Smooth muscle cell (in vitro differentiated cells): Measurements from ENCODE around the gene ATP6V1E1. TPM values are rescaled to one million over a fixed set of nuclear protein-coding genes. Genes with fewer than 3 reads are reported as not detected.

Source experiments
- DNase-seq: peaks from one replicate; lab custom pipeline; 2025; ENCODE audit not compliant: unreplicated experiment; lab: John Stamatoyannopoulos, UW
- H2AFZ ChIP-seq: fragments of 200-600 bp; sonication (generic); 2 replicates; pipeline ENCODE4 v1.6.0; 2016; ENCODE audit warnings: antibody characterized with exemption, low read depth, mild to moderate bottlenecking
- H3F3A ChIP-seq: fragments of 200-600 bp; sonication (generic); 2 replicates; pipeline ENCODE4 v1.6.0; 2017; ENCODE audit warnings: antibody characterized with exemption, low read depth
- H3K27ac ChIP-seq: fragments of 200-600 bp; sonication (generic); 2 replicates; pipeline ENCODE4 v1.5.1; 2016; ENCODE audit warnings: low read depth, mild to moderate bottlenecking
- H3K27me3 ChIP-seq: fragments of 200-600 bp; sonication (generic); 2 replicates; pipeline ENCODE4 v1.6.1; 2016; ENCODE audit warnings: low read depth, mild to moderate bottlenecking
- H3K36me3 ChIP-seq: fragments of 200-600 bp; sonication (generic); 2 replicates; pipeline ENCODE4 v1.5.1; 2016; ENCODE audit warnings: low read depth
- H3K4me1 ChIP-seq: fragments of 200-600 bp; sonication (generic); 2 replicates; pipeline ENCODE4 v1.5.1; 2016; ENCODE audit warnings: low read depth
- H3K4me2 ChIP-seq: fragments of 200-600 bp; sonication (generic); 2 replicates; pipeline ENCODE4 v1.6.0; 2016; ENCODE audit warnings: mild to moderate bottlenecking
- H3K4me3 ChIP-seq: fragments of 200-600 bp; sonication (generic); 2 replicates; pipeline ENCODE4 v1.5.1; 2016; ENCODE audit warnings: mild to moderate bottlenecking
- H3K79me2 ChIP-seq: fragments of 200-600 bp; sonication (generic); 2 replicates; pipeline ENCODE4 v1.6.0; 2016; ENCODE audit warnings: low read depth, mild to moderate bottlenecking
- H3K9ac ChIP-seq: fragments of 200-600 bp; sonication (generic); 2 replicates; pipeline ENCODE4 v1.6.0; 2016; ENCODE audit warnings: low read depth
- H3K9me3 ChIP-seq: fragments of 200-600 bp; sonication (generic); replicated peaks from 2 replicates; pipeline ENCODE4 v1.5.1; 2016; ENCODE audit warnings: low read depth
- H4K20me1 ChIP-seq: fragments of 200-600 bp; sonication (generic); 2 replicates; pipeline ENCODE4 v1.6.0; 2016; ENCODE audit warnings: low read depth
- WGBS: methylation state at CpG from one replicate; pipeline ENCODE4 v1.1.7; 2016; ENCODE audit warnings: low lambda C conversion rate; 5-methylcytosine and 5-hydroxymethylcytosine counted together
- polyA plus RNA-seq: library from polyadenylated mRNA; unstranded; fragments of >200 nt; fragmentation: Nextera tagmentation; extraction: Ambion mirVana; gene quantifications from 2 replicates; pipeline ENCODE4 v1.2.1, GENCODE V29; 2016
- total RNA-seq: library from RNA; depleted of rRNA; stranded (reverse); fragments of >200 nt; gene quantifications from 2 replicates; pipeline ENCODE4 v1.2.3, GENCODE V29; 2014
- TF ChIP-seq, protein P1 (sequence below): fragments of 200-600 bp; sonication (generic); IDR thresholded peaks from 2 replicates; pipeline ENCODE4 v1.5.1; 2017; ENCODE audit warnings: borderline replicate concordance, mild to moderate bottlenecking, antibody characterized with exemption; ENCODE audit not compliant: insufficient read depth, poor library complexity, severe bottlenecking

ATP6V1E1 gene
- total and polyA plus RNA-seq, 2 experiments from 2014 or later = 85.7 to 117 TPM

DNA sequence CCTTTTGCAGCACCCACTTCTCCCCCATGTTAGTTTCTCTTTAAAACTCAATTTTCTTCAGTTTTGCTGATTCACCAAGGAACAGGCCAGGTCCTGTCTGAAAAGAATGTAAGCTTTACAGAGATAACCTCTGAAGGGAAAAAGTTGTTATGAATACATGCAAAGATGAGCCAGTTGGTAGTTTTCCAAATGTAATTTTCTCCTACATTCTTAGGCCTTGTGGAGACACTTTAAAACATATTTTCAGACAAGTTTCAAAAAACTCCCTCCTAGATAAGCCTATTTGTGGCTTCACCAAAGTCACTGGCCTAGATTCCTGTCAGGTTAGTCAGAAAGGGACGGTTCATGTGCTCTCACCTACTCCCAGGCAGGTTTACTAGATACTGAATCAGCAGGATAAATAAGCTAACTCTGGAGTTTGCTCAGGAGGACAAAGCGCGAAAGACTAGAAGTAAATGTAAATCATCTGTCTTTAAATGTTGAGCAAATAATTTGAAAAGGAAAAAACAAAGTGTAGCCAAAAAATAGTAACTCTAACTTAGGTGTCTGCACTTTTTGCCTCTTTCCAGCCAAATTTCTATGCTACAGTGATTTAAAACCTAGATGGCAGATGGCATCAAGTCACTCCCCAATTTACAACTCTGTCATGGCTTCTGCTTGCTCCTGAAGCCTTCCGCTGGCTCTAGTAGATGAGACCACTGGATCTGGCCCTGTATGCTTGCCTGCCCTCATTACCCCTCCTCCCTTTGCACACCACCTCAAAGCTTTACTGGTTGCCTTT, 4.9 kb upstream of the ATP6V1E1 start:
- Histone ChIP-seq H3K27ac (peak overlapping the region; percentile 89), H3K79me2 (peaks cover 1% of the 10 kb centered on the region), H3K9ac (peak overlapping the region; percentile 45), H3F3A (no peaks in the 10 kb centered on the region), H3K36me3 (no peaks in the 10 kb centered on the region), H3K4me3 (no peak overlapping the region), H3K4me2 (peak overlapping the region; percentile 34), H4K20me1 (no peaks in the 10 kb centered on the region), H2AFZ (no peak overlapping the region), H3K27me3 (no peaks in the 10 kb centered on the region), H3K9me3 (no peaks in the 10 kb centered on the region), H3K4me1 (peaks cover 11% of the 10 kb centered on the region)
- WGBS = 38% methylated on average over 4 of the region's 4 CpGs
- DNase-seq = no peak
- TF ChIP-seq, protein P1, sequence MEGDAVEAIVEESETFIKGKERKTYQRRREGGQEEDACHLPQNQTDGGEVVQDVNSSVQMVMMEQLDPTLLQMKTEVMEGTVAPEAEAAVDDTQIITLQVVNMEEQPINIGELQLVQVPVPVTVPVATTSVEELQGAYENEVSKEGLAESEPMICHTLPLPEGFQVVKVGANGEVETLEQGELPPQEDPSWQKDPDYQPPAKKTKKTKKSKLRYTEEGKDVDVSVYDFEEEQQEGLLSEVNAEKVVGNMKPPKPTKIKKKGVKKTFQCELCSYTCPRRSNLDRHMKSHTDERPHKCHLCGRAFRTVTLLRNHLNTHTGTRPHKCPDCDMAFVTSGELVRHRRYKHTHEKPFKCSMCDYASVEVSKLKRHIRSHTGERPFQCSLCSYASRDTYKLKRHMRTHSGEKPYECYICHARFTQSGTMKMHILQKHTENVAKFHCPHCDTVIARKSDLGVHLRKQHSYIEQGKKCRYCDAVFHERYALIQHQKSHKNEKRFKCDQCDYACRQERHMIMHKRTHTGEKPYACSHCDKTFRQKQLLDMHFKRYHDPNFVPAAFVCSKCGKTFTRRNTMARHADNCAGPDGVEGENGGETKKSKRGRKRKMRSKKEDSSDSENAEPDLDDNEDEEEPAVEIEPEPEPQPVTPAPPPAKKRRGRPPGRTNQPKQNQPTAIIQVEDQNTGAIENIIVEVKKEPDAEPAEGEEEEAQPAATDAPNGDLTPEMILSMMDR = no peak

DNA sequence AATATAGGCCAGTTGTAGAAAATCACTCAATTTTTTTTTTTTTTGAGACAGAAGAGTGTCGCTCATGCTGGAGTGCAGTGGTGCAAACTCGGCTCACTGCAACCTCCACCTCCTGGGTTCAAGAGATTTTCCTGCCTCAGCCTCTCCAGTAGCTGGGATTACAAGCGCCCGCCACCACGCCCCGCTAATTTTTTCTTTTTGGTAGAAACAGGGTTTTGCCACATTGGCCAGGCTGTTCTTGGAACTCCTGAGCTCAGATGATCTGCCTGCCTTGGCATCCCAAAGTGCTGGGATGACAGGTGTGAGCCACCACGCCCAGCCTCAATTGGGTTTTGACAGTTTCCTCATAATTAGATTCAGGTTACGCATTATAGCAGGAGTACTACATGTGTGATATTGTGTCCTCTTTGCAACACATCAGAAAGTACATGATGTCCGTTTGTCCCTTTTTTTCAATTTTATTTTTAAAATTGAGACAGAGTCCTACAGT, 2.6 kb upstream of the ATP6V1E1 start:
- no peaks in the 10 kb centered on the region for H3K9me3 ChIP-seq
- no peak overlapping the region for H3K27ac ChIP-seq
- TF ChIP-seq, protein P1 = no peak
- H3K36me3 ChIP-seq = no peaks in the 10 kb centered on the region
- H3K27me3 ChIP-seq = no peaks in the 10 kb centered on the region
- WGBS = 98% methylated on average over 9 of the region's 9 CpGs
- peaks cover 24% of the 10 kb centered on the region for H3K79me2 ChIP-seq
- no peak for DNase-seq
- no peak overlapping the region for H3K4me2 ChIP-seq
- H3F3A ChIP-seq = no peaks in the 10 kb centered on the region
- no peak overlapping the region for H3K4me3 ChIP-seq
- H3K9ac ChIP-seq = no peak overlapping the region
- peaks cover 13% of the 10 kb centered on the region for H3K4me1 ChIP-seq
- H2AFZ ChIP-seq = no peak overlapping the region
- peaks cover 11% of the 10 kb centered on the region for H4K20me1 ChIP-seq

DNA sequence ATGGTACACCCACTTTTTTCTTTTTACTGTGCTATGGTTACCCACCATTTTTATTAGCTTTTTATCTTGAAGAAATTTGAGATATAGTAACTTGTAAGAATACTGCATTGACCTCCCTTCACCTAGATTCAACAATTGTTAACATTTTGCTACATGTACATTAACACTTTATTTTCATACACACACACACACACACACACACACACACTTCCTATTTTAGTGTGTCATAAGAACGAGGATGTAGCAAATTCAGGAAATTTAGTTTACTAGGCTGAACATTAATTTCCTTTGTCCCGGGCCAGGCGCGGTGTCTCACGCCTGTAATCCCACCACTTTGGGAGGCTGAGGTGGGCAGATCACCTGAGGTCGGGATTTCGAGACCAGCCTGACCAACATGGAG, 1.1 kb upstream of the ATP6V1E1 start:
- Histone ChIP-seq H3K4me1 (peaks cover 13% of the 10 kb centered on the region), H3K36me3 (no peaks in the 10 kb centered on the region), H3K4me3 (peak overlapping the region; percentile 91), H3K9ac (no peak overlapping the region), H3K79me2 (peaks cover 39% of the 10 kb centered on the region), H3K27me3 (no peaks in the 10 kb centered on the region), H3K9me3 (no peaks in the 10 kb centered on the region), H4K20me1 (peaks cover 25% of the 10 kb centered on the region), H3F3A (no peaks in the 10 kb centered on the region), H3K27ac (no peak overlapping the region), H2AFZ (peak overlapping the region; percentile 14), H3K4me2 (peak overlapping the region; percentile 87)
- 96% methylated on average over 7 of the region's 7 CpGs for WGBS
- TF ChIP-seq, protein P1 = no peak
- no peak for DNase-seq

DNA sequence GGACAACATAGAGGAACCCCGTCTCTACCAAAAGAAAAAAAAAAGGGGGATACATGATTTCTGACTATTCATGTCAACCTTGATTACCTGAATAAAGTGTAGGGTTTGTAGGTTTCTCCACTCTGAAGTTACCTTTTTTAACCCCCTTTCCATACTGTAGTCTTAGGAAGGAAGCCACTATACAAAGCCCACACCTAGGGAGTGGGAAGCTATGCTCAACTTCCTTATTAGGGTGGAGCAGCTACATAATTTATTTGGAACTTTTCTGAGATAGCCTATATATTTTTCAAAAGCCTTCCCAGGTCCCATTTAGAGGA, 582 bp upstream of the ATP6V1E1 start:
- DNase-seq = no peak
- TF ChIP-seq, protein P1 = no peak
- Histone ChIP-seq H3K4me2 (peak overlapping the region; percentile 87), H2AFZ (peak overlapping the region; percentile 14), H3K27me3 (no peaks in the 10 kb centered on the region), H3K9ac (peak overlapping the region; percentile 98), H4K20me1 (peaks cover 30% of the 10 kb centered on the region), H3F3A (no peaks in the 10 kb centered on the region), H3K27ac (peak overlapping the region; percentile 94), H3K4me3 (peak overlapping the region; percentile 91), H3K9me3 (no peaks in the 10 kb centered on the region), H3K4me1 (peaks cover 13% of the 10 kb centered on the region), H3K36me3 (no peaks in the 10 kb centered on the region), H3K79me2 (peaks cover 44% of the 10 kb centered on the region)
- 0% methylated on average over 1 of the region's 1 CpG for WGBS
